Endothelial cell of umbilical vein (primary cell): ENCODE data around the gene TCP10L. TPM values are rescaled to one million over a fixed set of nuclear protein-coding genes. Genes with fewer than 3 reads are reported as not detected.

Experiments used
- BruUV-seq: library from RNA; stranded (reverse); fragments of 400-500 nt; replicated peaks from 2 replicates; lab custom pipeline; 2021; lab: Mats Ljungman, UMichigan
- CTCF ChIA-PET: fragments of 300-600, 350-600 bp; sonication (Branson Sonifier 250); formaldehyde crosslinking; loops from one replicate; lab custom pipeline; 2021; ENCODE audit warnings: antibody characterized with exemption, inconsistent platforms; lab: Charles Lee
- POLR2A ChIA-PET: fragments of 300-600, 350-600 bp; sonication (Branson Sonifier 250); formaldehyde crosslinking; loops from one replicate; lab custom pipeline; 2021; ENCODE audit warnings: antibody characterized with exemption, inconsistent platforms; lab: Charles Lee
- DNase-seq: peaks from one replicate; pipeline ENCODE4 v3.0.0-alpha.2; 2011; ENCODE audit warnings: low read depth, low spot score
- FAIRE-seq: peaks from 2 replicates; lab custom pipeline; 2011; peaks lifted over from hg19 to GRCh38; lab: Jason Lieb, UNC
- H2AFZ ChIP-seq: 2 replicates; pipeline ENCODE4 v1.6.0; 2012; ENCODE audit warnings: low read depth, low read length, control low read depth, inconsistent platforms
- H3K27ac ChIP-seq: 2 replicates; pipeline ENCODE4 v1.5.1; 2011; ENCODE audit warnings: low read depth, mild to moderate bottlenecking, control low read depth, low read length, moderate library complexity; ENCODE audit not compliant: insufficient read depth
- H3K27me3 ChIP-seq, 2 experiments: 2 replicates each; pipeline versions ENCODE4 v1.6.0 to v1.6.1; 2011; ENCODE audit warnings: low read length in 2 of 2, mixed read lengths in 1 of 2; ENCODE audit not compliant: control insufficient read depth in 2 of 2, insufficient read depth in 2 of 2
- H3K36me3 ChIP-seq, 2 experiments: 2 replicates in 1 of 2; 3 replicates in 1 of 2; pipeline ENCODE4 v1.5.1; 2011; ENCODE audit warnings: low read length in 2 of 2, mild to moderate bottlenecking in 1 of 2, moderate library complexity in 1 of 2; ENCODE audit not compliant: control insufficient read depth in 2 of 2, insufficient read depth in 2 of 2; ENCODE audit errors: extremely low read depth in 1 of 2
- H3K4me1 ChIP-seq: 3 replicates; pipeline ENCODE4 v1.5.1; 2011; ENCODE audit warnings: mild to moderate bottlenecking, low read length; ENCODE audit not compliant: control insufficient read depth, insufficient read depth; ENCODE audit errors: extremely low read depth
- H3K4me2 ChIP-seq: 2 replicates; pipeline ENCODE4 v1.6.1; 2011; ENCODE audit warnings: low read length, control low read depth, mixed read lengths; ENCODE audit not compliant: insufficient read depth
- H3K4me3 ChIP-seq, 3 experiments: fragments of 200-600 bp in 1 of 3; sonication (generic), shearing (Covaris generic) in 1 of 3; replicated peaks in 1 of 3; 2 replicates each; pipeline ENCODE4 v1.5.1; 2011 to 2016; ENCODE audit warnings: control low read depth in 3 of 3, low read length in 3 of 3, mild to moderate bottlenecking in 2 of 3, inconsistent platforms in 1 of 3, low read depth in 1 of 3, moderate library complexity in 1 of 3; ENCODE audit not compliant: insufficient read depth in 1 of 3
- H3K79me2 ChIP-seq: 2 replicates; pipeline ENCODE4 v1.6.0; 2012; ENCODE audit warnings: low read length, inconsistent platforms; ENCODE audit not compliant: control insufficient read depth, insufficient read depth
- H3K9ac ChIP-seq: replicated peaks from 2 replicates; pipeline ENCODE3; 2011; ENCODE audit warnings: low read length, control low read depth; ENCODE audit not compliant: insufficient read depth; ENCODE audit errors: extremely low read depth
- H3K9me1 ChIP-seq: replicated peaks from 3 replicates; pipeline ENCODE4 v1.6.0; 2011; ENCODE audit warnings: mild to moderate bottlenecking, low read length; ENCODE audit not compliant: control insufficient read depth, insufficient read depth; ENCODE audit errors: extremely low read depth
- H3K9me3 ChIP-seq: replicated peaks from 2 replicates; pipeline ENCODE4 v1.5.1; 2012; ENCODE audit warnings: low read length, inconsistent platforms; ENCODE audit not compliant: control insufficient read depth, insufficient read depth
- H4K20me1 ChIP-seq: replicated peaks from 2 replicates; pipeline ENCODE3; 2011; ENCODE audit warnings: mild to moderate bottlenecking, low read length; ENCODE audit not compliant: control insufficient read depth, insufficient read depth; ENCODE audit errors: extremely low read depth
- EZH2 ChIP-seq: IDR thresholded peaks from 2 replicates; pipeline ENCODE4 v1.6.1; 2012; ENCODE audit warnings: borderline replicate concordance, low read depth, mild to moderate bottlenecking, moderate library complexity, low read length, inconsistent platforms; ENCODE audit not compliant: severe bottlenecking
- FOS ChIP-seq: IDR thresholded peaks from 2 replicates; pipeline ENCODE4 v1.6.1; 2011; ENCODE audit warnings: mild to moderate bottlenecking, low read length, moderate library complexity, borderline replicate concordance; ENCODE audit not compliant: insufficient read depth
- GATA2 ChIP-seq: IDR thresholded peaks from 2 replicates; pipeline ENCODE4 v1.7.0; 2011; ENCODE audit warnings: low read depth, mild to moderate bottlenecking, moderate library complexity, mixed read lengths, low read length; ENCODE audit not compliant: insufficient read length, insufficient read depth
- JUN ChIP-seq: IDR thresholded peaks from 2 replicates; pipeline ENCODE4 v1.6.1; 2011; ENCODE audit warnings: borderline replicate concordance, low read depth; ENCODE audit not compliant: insufficient read length, insufficient read depth
- MYC ChIP-seq: IDR thresholded peaks from one replicate; pipeline ENCODE4 v1.6.1; 2011; ENCODE audit warnings: mild to moderate bottlenecking, low read depth, low read length
- POLR2A ChIP-seq: IDR thresholded peaks from 2 replicates; pipeline ENCODE4 v1.6.1; 2012; ENCODE audit warnings: low read depth, mild to moderate bottlenecking, control low read depth, low read length
- POLR2AphosphoS5 ChIP-seq: IDR thresholded peaks from 2 replicates; pipeline ENCODE4 v1.6.1; 2012; ENCODE audit warnings: low read depth, mild to moderate bottlenecking, control low read depth, low read length, moderate library complexity; ENCODE audit not compliant: insufficient read depth
- dilution Hi-C: fragments of 300-500 bp; cut with MboI; formaldehyde crosslinking; loops from one replicate; pipeline ENCODE4 v1.15.0; 2019; ENCODE audit warnings: low sequenced_read_pairs; ENCODE audit not compliant: extremely low pct_ligation_motif_present
- intact Hi-C: fragments of 100-400 bp; cut with micrococcal nuclease; formaldehyde crosslinking; loops from one replicate; pipeline ENCODE4 v1.10.0; 2022
- polyA plus RNA-seq, 4 experiments: library from polyadenylated mRNA; depleted of rRNA in 3 of 4; stranded (reverse) in 3 of 4; unstranded in 1 of 4; fragments of >200 nt; gene quantifications; 2 replicates each; pipeline versions ENCODE4 v1.2.1 to v1.2.3, GENCODE V29; 2011 to 2012; ENCODE audit warnings: missing spikeins in 1 of 4
- total RNA-seq: library from RNA; stranded (reverse); gene quantifications from 2 replicates; pipeline ENCODE4 v1.2.3, GENCODE V29; 2021
- TF ChIP-seq, protein P1 (sequence below), 2 donors: IDR thresholded peaks; 1 replicate in 1 of 2; 2 replicates in 1 of 2; pipeline ENCODE4 v1.5.1; 2011; ENCODE audit warnings: low read length in 2 of 2, mild to moderate bottlenecking in 2 of 2, moderate library complexity in 2 of 2, control low read depth in 1 of 2, inconsistent platforms in 1 of 2, low read depth in 1 of 2; ENCODE audit not compliant: insufficient read depth in 1 of 2; ENCODE audit errors: extremely low read depth in 1 of 2
- TF ChIP-seq, protein P2 (sequence below): IDR thresholded peaks from 2 replicates; pipeline ENCODE4 v1.6.1; 2011; ENCODE audit not compliant: insufficient read depth, insufficient read length

TCP10L gene
- total and polyA plus RNA-seq, 2 donors (not counting 3 experiments of a cell fraction or from before 2014, with no cell fraction given): 0.07 TPM; not detected in 1

DNA sequence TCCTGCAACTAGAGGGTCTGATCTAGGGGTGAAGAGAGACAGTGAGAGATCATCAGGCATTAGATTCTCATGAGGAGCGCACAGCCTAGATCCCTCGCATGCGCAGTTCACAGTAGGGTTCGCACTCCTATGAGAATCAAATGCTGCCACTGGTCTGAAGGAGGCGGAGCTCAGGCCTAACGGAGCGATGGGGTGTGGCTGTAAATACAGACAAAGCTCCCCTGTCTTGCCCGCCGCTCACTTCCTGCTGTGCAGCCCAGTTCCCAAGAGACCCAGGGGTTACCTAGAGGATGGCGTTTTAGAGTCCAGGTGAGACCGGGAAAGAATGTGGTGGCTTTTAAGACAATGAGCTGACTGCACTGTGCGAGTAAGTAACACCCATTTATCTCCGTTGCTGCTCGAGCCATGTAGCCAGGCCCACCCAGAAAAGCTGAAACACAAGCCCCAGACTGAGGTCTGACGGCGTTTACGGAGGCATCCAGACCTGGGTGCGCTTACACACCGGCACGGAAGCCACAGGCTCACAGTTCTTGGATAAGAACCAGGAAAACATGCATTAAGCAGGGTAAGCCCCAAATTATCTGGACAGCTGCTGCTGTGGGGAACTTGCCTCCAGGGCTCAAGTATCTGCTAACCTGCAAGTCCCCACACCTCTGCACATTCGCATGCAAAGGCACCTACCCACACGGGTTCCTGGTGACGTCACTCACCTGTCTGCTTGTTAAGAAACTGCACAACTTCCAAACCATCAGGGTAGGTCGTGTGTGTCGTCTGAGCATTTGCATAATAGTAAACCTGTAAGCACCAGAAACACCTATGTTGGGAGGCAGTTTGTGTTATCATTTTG, 12.5 kb downstream of the TCP10L start:
- DNase-seq: no peak
- Histone ChIP-seq H3K9me3 (no peaks in the 10 kb centered on the region), H3K4me2 (no peak overlapping the region), H3K27me3 (no peaks in the 10 kb centered on the region), H3K4me1 (peaks cover 11% of the 10 kb centered on the region), H3K79me2 (no peaks in the 10 kb centered on the region), H2AFZ (no peak overlapping the region), H3K9me1 (no peaks in the 10 kb centered on the region), H3K4me3 (no peak overlapping the region), H3K9ac (no peak overlapping the region), H3K27ac (no peak overlapping the region), H4K20me1 (no peaks in the 10 kb centered on the region), H3K36me3 (no peaks in the 10 kb centered on the region)
- dilution Hi-C loops: no loop called here
- POLR2A ChIA-PET: interaction anchor here (0.6 kb wide), 1 partner anchor 171 kb away, joined by 3 read pairs; no protein-coding TSS in a partner anchor
- no TSS peak for BruUV-seq
- no peak for TF ChIP-seq GATA2
- TF ChIP-seq POLR2AphosphoS5: no peak
- TF ChIP-seq, protein P1, sequence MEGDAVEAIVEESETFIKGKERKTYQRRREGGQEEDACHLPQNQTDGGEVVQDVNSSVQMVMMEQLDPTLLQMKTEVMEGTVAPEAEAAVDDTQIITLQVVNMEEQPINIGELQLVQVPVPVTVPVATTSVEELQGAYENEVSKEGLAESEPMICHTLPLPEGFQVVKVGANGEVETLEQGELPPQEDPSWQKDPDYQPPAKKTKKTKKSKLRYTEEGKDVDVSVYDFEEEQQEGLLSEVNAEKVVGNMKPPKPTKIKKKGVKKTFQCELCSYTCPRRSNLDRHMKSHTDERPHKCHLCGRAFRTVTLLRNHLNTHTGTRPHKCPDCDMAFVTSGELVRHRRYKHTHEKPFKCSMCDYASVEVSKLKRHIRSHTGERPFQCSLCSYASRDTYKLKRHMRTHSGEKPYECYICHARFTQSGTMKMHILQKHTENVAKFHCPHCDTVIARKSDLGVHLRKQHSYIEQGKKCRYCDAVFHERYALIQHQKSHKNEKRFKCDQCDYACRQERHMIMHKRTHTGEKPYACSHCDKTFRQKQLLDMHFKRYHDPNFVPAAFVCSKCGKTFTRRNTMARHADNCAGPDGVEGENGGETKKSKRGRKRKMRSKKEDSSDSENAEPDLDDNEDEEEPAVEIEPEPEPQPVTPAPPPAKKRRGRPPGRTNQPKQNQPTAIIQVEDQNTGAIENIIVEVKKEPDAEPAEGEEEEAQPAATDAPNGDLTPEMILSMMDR (IDR thresholded peaks at IDR 0.05; ENCODE audit: extremely low read depth in 1 of 2, insufficient read depth in 1 of 2, low read depth in 1 of 2, low read length in 2 of 2): no peak
- no peak for TF ChIP-seq FOS
- TF ChIP-seq JUN: no peak
- no peak for TF ChIP-seq EZH2
- TF ChIP-seq, protein P2, sequence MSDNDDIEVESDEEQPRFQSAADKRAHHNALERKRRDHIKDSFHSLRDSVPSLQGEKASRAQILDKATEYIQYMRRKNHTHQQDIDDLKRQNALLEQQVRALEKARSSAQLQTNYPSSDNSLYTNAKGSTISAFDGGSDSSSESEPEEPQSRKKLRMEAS: no peak
- no peak for TF ChIP-seq POLR2A
- no peak for TF ChIP-seq MYC
- intact Hi-C loops: no loop called here
- FAIRE-seq: no peak
- CTCF ChIA-PET: interaction anchor here (0.7 to 5.7 kb wide), 8 partner anchors 9 to 267 kb away, joined by 3 to 70 read pairs (median 4); partner anchors contain the start of gene TCP10L
